ENCODE data around the gene LCN6.

GRCh38 chr9:136725612-136726011 lies 22.7 kb downstream of the LCN6 start:
- no peak for TF ChIP-seq POLR2A (IDR thresholded peaks at IDR 0.05; ENCODE audit: low read length)
- no peak for TF ChIP-seq GATA1 (IDR thresholded peaks at IDR 0.05; ENCODE audit: low read depth, low read length)

All from erythroblast (primary cell).